Stimulated activated CD4-positive, alpha-beta T cell treated with anti-CD3 and anti-CD28 coated beads, Interleukin-4, amount 100 ng/mL, for 48 hours (primary cell): ENCODE results near the gene TTC28.

Experiments
- DNase-seq, 2 donors: peaks; one replicate each; pipeline ENCODE4 v3.0.0-alpha.2; 2020; ENCODE audit warnings: low read depth in 2 of 2

Gene TTC28

DNA sequence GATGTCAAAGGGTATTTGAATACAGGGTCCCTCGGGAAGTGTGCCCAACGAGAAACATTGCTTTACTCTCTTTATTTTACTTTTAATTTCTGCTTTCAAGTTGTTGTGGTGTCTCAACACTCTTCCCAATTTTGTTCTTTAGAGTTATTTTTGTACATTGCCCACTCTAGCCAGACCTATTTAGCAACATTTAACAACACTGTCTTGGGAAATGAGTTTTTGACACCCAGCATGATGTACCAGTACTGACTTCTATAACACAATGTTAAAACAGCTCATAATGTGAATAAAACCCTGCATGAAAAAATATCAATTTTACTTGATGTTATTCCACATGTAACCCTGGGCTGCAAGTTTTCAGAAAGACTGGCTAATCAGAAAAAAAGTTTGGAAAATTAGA lies 410.4 kb downstream of the TTC28 start:
- no peak for DNase-seq

DNA sequence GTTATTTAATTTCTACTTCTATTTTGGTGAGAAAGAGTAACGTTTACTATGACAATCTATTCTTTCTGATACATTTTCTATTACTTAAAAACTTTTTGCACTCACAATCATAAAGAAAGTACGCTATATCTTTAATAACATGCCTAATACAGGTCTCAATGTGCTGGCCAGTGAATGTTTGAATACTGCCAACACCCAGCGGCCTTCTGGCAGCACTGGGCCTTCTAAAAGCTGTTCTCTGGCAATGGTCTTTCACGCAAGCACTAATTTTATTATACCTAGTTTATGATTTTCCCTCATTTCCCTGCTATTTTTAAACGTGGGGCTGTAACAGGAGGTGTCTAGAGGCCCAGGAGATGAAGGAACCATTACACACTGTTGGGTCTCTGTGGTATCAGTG lies 410.8 kb downstream of the TTC28 start:
- no peak for DNase-seq

DNA sequence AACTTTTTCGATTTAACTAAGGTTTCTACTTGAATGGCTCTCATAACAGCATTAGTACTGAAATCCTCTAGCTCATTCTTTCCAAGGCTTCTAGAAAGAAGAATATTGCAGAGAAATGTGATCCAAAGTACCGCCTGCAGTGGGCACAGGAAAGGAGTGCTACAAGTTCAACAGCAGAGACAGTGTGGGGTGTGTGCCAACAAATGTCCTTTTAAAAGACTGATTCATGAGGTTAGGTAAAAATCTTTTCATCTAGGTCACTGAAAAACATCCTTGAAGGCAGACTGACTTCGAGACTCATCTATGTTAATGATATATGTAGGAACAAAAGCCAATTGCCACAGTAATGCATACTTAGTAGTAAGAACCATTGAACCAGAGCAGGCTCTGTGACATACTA lies 411.5 kb downstream of the TTC28 start:
- no peak for DNase-seq

DNA sequence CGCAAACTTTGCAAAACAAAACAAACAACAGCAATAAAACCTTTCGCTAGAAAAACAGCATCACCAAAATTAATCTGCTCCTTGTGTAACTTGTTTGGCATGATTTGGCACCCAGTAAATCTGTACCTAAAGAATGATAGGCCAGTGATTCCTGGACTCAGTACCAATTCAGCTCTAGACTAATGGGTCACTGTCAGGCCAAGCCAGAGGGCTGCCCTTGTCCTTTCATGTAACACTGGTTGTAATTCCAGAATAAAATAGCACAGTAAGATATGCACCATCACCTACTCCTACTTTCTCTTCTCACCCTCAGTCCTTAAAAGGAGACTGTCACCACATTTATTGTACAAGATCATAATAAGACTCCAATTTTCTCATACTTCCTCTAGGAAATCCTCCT lies 419.0 kb downstream of the TTC28 start:
- DNase-seq, result no peak

- DNase-seq, result no peak
These were observed 419.8 kb downstream of the TTC28 start for GRCh38 chr22:28259774-28260312.

DNA sequence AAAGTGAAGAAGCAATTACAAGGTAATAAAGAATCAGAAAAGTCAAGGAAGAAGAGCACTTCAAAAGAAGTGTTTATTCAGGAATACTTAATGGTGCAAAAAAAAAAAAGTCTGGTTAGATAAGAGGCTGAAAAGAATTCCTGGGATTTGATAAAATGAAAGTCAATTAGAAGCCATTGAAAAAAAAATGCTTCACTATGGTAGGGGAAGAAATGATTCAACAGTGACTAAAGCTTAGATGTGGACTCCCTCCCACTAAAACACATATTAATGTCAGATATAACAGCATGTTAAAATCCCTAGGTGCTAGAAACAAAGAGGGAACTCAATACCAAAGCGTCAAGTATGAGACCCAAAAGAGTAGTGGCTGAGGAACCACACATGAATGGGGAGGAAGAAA lies 425.2 kb downstream of the TTC28 start:
- no peak for DNase-seq

DNA sequence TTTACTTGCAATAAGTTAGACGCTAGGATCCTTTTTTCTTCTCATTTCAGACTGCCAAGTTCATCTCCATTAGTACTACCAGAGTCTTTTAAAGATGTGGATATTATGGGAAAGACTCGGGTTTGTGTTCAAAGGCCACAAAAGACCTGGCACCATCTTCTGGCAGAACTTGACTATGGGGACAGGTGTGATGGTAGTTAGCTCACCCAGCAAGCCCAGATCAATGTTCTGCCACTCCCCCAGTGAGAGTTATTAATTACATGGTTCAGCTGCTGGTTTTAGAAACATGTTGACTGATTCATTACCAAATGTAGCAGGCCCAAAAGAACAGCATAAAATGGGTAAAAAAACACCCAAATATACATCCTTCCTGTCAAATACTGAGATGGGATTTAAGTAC lies 427.1 kb downstream of the TTC28 start:
- no peak for DNase-seq

- no peak for DNase-seq
These were observed 429.5 kb downstream of the TTC28 start for GRCh38 chr22:28250036-28250695.

- no peak for DNase-seq
These were observed 430.2 kb downstream of the TTC28 start for GRCh38 chr22:28249402-28249801.

GRCh38 chr22:28247667-28248363 lies 431.8 kb downstream of the TTC28 start:
- DNase-seq, result no peak

- no peak for DNase-seq
These were observed 432.5 kb downstream of the TTC28 start for GRCh38 chr22:28247136-28247535.

- no peak for DNase-seq
These were observed 433.2 kb downstream of the TTC28 start for GRCh38 chr22:28246397-28246796.

DNA sequence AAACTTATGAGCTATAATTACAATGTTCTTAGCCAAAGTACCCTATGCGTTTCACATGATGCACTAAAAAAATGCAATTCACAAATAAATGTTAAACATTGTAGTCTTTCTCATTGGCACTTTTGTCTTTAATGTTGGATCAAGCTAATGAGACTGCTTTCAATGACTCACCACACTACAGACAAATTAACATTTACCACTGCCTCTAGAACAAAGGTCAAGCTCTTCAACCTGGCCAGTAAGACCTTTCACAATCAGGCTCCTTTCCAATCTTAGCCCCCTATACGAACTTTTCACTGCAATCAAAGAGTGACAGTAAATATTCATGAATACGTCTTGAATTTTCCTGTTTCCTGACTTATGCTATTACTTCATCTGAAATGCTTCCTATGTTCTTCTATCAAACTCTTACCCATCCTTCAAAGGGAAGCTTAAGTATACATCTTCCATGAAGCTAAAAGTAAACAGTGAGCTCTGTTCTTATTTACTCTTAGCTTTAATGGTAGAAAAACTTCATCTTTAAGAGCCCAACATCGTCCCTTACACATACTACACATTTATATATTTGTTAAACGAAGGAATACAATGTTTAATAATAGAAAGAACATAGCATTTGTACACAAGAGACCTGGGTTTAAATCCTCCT lies 433.9 kb downstream of the TTC28 start:
- no peak for DNase-seq

DNA sequence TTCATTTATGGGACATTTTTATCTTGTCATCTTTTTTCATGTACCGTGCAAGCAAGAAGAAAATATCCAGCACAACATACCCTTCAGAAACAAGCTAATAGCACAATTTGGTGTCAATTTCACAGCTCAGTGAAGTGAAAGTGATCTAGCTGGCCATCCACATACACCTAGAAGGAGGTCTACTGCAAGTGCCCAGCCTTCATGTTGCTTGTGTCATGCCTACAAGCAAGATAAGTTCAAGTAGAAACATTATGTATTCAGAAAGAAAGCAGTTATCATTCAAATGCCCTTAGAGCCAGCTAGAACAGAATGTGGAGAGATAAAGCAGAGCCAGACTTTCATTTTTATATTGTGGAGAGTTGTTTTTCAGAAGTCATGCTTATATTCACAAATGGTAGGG lies 434.9 kb downstream of the TTC28 start:
- DNase-seq, result no peak

- DNase-seq, result no peak
These were observed 436.1 kb downstream of the TTC28 start for GRCh38 chr22:28243539-28243938.

DNA sequence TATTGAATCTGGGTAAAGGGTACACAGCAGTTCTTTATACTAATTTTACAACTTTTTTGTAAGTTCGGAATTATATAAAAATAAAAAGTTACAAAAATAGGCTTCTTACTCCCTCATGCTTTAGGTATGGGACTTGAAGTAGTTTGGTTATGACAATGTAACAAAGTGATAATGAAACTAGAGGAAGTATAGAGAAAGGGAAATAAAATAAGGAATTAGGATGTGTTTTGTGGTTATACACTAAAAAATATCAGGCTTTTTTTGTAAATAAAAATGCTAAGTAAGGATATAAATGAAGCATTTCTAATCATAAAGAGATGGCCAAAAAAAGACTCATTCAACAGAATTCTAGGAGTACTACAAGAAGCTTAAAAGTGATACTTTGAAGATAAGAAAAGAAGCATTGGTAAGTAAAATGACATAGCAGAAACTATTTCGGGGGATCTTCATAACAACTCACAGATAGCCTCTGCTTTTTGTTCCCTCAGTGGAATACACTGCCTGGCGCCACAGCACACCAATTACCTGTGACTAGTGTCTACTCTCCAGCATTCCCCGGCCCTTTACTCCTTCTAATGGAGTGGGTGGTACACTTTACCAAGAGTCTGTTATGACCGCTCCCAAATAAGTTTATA lies 437.9 kb downstream of the TTC28 start:
- no peak for DNase-seq

DNA sequence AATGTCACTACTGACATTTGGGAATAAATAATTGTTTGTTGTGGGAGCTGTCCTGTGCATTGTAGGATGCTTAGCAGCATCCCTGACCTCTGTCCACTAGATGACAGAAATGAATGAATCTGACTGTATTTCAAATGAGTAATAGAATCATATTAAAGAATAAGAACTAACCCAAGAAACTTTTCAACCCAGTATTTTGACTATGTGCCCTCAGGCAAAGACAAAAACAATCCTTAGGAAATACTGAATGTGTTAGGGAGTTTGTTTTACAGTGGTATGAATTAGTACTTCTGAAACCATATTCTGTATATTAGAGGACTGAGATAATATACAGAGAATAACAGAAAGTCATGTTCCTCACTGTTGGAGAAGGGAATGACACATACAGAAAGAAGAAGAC lies 439.7 kb downstream of the TTC28 start:
- DNase-seq, result no peak

DNA sequence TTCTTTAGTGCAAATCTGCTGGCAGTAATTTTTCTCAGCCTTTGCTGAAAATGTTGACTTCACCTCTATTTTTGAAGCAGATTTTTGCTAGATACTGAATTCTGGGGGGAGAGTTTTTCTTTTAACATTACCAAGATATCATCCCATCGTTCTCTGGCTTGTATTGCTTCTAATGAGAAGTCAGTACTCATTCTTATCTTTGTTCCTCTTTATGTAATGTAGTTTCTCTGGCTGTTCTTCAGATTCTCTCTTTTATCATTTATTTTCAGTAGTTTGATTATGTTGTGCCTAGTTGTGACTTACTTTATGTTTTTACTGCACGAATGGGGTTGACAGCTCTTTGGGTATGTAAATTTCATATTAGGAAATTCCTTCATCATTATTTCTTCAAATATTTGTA lies 441.9 kb downstream of the TTC28 start:
- no peak for DNase-seq

- no peak for DNase-seq
These were observed 442.5 kb downstream of the TTC28 start for GRCh38 chr22:28237112-28237511.

DNA sequence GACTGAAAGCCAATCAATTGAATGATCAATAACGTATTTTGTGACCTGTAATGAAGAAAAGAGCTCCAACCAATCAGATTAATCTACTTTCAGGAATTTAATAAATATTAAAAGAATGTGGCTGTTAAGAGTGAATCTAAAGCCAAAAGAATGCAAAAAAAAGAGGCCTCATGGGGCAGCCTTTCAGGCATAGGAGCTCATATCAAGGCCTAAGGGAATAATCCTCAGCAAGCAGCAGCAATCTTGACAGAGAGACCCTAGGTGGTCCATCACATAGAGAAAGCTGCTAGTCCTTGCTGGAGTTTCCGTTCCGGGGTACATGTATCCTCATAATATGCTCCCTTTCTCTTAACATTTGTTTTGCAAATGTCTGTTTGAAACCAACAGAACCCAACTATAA lies 447.4 kb downstream of the TTC28 start:
- DNase-seq, result no peak

GRCh38 chr22:28231441-28231840 lies 448.2 kb downstream of the TTC28 start:
- DNase-seq, result no peak

GRCh38 chr22:28230671-28231070 lies 449.0 kb downstream of the TTC28 start:
- no peak for DNase-seq
